GM18517 (cell line): Measurements from ENCODE around the gene NOPCHAP1.
A peak's percentile ranks its signal among the peaks of the same experiment; 100 is the strongest.
"Not testable (repeated sequence)": the region's sequence is repeated elsewhere in the genome, so short reads cannot be mapped to it uniquely, and the experiment has no call there.

Experiments used
- ATAC-seq: cut with Tn5 transposase; IDR thresholded peaks from one replicate; pipeline ENCODE4 v1.9.1; 2021; ENCODE audit warnings: mild to moderate bottlenecking, moderate library complexity; ENCODE audit not compliant: unreplicated experiment

Gene NOPCHAP1

GRCh38 chr12:104964167-104964855 is 21.8 kb upstream of the NOPCHAP1 start:
- no peak for ATAC-seq

- ATAC-seq: no peak
Measured at GRCh38 chr12:104964856-104965205, 21.3 kb upstream of the NOPCHAP1 start.

- peak; percentile 84 for ATAC-seq
Measured at GRCh38 chr12:104966677-104967076, 19.4 kb upstream of the NOPCHAP1 start.

GRCh38 chr12:104969343-104969742 is 16.8 kb upstream of the NOPCHAP1 start:
- ATAC-seq: no peak

GRCh38 chr12:104971306-104971705 is 14.8 kb upstream of the NOPCHAP1 start:
- no peak for ATAC-seq

GRCh38 chr12:104973250-104973649 is 12.9 kb upstream of the NOPCHAP1 start:
- ATAC-seq: no peak

- ATAC-seq: peak; percentile 99
Measured at GRCh38 chr12:104974626-104975290, 11.4 kb upstream of the NOPCHAP1 start.

GRCh38 chr12:104975587-104976343 is 10.4 kb upstream of the NOPCHAP1 start:
- no peak for ATAC-seq

- no peak for ATAC-seq
Measured at GRCh38 chr12:104976703-104977102, 9.4 kb upstream of the NOPCHAP1 start.

GRCh38 chr12:104977688-104978087 is 8.4 kb upstream of the NOPCHAP1 start:
- not testable (repeated sequence) for ATAC-seq

GRCh38 chr12:104985206-104985605 is 910 bp upstream of the NOPCHAP1 start:
- no peak for ATAC-seq

GRCh38 chr12:104990950-104991349 is 4.8 kb downstream of the NOPCHAP1 start:
- ATAC-seq: no peak

GRCh38 chr12:104991565-104992128 is 5.5 kb downstream of the NOPCHAP1 start:
- no peak for ATAC-seq

- no peak for ATAC-seq
Measured at GRCh38 chr12:104994336-104994735, 8.2 kb downstream of the NOPCHAP1 start.

- no peak for ATAC-seq
Measured at GRCh38 chr12:104997541-104997940, 11.4 kb downstream of the NOPCHAP1 start.

GRCh38 chr12:104998423-104999346 is 12.6 kb downstream of the NOPCHAP1 start:
- no peak for ATAC-seq

- ATAC-seq: no peak
Measured at GRCh38 chr12:104999347-104999685, 13.2 kb downstream of the NOPCHAP1 start.

GRCh38 chr12:105001476-105001875 is 15.4 kb downstream of the NOPCHAP1 start:
- no peak for ATAC-seq

- no peak for ATAC-seq
Measured at GRCh38 chr12:105013892-105014291, 27.8 kb downstream of the NOPCHAP1 start.

- no peak for ATAC-seq
Measured at GRCh38 chr12:105014603-105015002, 28.5 kb downstream of the NOPCHAP1 start.

GRCh38 chr12:105015543-105015942 is 29.4 kb downstream of the NOPCHAP1 start:
- no peak for ATAC-seq
